ENCODE results near the gene CPZ. TPM values are rescaled to one million over a fixed set of nuclear protein-coding genes. Genes with fewer than 3 reads are reported as not detected.
"Not testable (repeated sequence)": the region's sequence is repeated elsewhere in the genome, so short reads cannot be mapped to it uniquely, and the experiment has no call there.

CPZ gene
- total RNA-seq, 1 donor from 2014 or later = not detected

DNA sequence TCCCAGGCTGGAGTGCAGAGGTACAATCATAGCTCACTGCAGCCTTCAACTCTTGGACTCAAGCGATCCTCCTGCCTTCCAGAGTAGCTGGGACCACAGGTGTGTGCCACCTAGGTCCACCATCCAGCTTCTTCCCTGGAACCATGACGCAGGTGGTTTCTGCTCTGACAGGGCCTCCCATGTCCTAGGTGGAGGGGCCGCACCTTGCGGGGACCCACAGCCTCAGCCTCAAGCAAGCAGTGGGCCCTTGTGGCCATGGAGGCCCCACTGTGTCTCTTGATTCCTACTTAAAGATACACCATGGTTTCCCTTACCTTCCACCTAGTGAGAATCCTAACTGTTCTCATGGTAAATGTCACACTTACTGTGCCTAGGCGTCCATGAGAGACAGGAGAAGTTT, 19.3 kb upstream of the CPZ start:
- H3K27me3 Mint-ChIP-seq (ENCODE audit: insufficient read depth, low read depth) = peaks cover 14% of the 10 kb centered on the region
- TF ChIP-seq EZH2 (IDR thresholded peaks at IDR 0.05) (no peak), EZH2phosphoT487 (IDR thresholded peaks at IDR 0.05) (no peak)
- TF ChIP-seq, protein P1, sequence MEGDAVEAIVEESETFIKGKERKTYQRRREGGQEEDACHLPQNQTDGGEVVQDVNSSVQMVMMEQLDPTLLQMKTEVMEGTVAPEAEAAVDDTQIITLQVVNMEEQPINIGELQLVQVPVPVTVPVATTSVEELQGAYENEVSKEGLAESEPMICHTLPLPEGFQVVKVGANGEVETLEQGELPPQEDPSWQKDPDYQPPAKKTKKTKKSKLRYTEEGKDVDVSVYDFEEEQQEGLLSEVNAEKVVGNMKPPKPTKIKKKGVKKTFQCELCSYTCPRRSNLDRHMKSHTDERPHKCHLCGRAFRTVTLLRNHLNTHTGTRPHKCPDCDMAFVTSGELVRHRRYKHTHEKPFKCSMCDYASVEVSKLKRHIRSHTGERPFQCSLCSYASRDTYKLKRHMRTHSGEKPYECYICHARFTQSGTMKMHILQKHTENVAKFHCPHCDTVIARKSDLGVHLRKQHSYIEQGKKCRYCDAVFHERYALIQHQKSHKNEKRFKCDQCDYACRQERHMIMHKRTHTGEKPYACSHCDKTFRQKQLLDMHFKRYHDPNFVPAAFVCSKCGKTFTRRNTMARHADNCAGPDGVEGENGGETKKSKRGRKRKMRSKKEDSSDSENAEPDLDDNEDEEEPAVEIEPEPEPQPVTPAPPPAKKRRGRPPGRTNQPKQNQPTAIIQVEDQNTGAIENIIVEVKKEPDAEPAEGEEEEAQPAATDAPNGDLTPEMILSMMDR (IDR thresholded peaks at IDR 0.05) = no peak
- H3K27ac Mint-ChIP-seq = no peak overlapping the region
- no peaks in the 10 kb centered on the region for H3K36me3 Mint-ChIP-seq
- Histone ChIP-seq H3K9me3 (ENCODE audit: low read depth) (no peaks in the 10 kb centered on the region), H2AFZ (replicated peaks) (no peak overlapping the region), H4K20me1 (ENCODE audit: low read depth) (no peaks in the 10 kb centered on the region), H3K4me1 (peaks cover 3% of the 10 kb centered on the region), H3K4me2 (no peak overlapping the region), H3K9ac (no peak overlapping the region), H3K27me3 (peaks cover 14% of the 10 kb centered on the region), H3K36me3 (no peaks in the 10 kb centered on the region), H3K4me3 (no peak overlapping the region), H3F3A (ENCODE audit: low read depth) (peaks cover 4% of the 10 kb centered on the region), H3K27ac (no peak overlapping the region), H3K79me2 (ENCODE audit: low read depth) (no peaks in the 10 kb centered on the region)
- no peaks in the 10 kb centered on the region for H3K9me3 Mint-ChIP-seq
- H3K4me3 Mint-ChIP-seq = no peak overlapping the region
- H3K4me1 Mint-ChIP-seq = no peaks in the 10 kb centered on the region
- no peak for DNase-seq (ENCODE audit: low spot score)

DNA sequence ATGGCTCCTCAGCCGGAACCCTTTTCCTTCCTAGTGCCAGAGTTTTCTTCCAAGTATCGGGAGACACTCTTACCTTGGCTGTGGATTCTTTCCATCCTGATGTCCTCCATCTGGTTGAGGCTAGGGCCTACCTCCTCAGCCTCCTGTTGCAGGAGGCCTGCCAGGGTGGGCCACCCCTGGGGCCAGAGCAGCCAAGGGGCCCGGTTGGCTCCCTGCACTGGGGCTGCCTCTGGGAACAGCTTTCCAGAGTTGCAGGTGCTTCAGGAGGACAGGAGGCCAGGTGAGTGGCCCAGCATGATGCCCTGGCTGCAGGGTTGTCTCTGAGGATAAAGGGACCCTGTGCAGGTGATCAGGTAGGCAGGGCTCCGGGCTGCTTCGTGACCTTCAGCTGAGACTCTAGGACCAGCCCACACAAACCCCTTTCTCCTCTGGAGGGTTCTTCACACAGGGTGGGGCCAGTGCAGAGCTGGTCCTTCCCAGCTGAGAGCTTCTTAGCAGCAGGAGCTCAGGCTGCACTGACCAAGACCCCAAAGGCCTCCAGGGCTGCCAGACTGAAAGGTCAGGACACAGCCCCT, 17.7 kb upstream of the CPZ start:
- H3K4me3 Mint-ChIP-seq = no peak overlapping the region
- H3K4me1 Mint-ChIP-seq = peaks cover 4% of the 10 kb centered on the region
- peaks cover 6% of the 10 kb centered on the region for H3K4me1 ChIP-seq
- TF ChIP-seq, protein P1 (IDR thresholded peaks at IDR 0.05) = no peak
- TF ChIP-seq EZH2phosphoT487 (IDR thresholded peaks at IDR 0.05) (no peak), EZH2 (IDR thresholded peaks at IDR 0.05) (no peak)
- H3K27me3 ChIP-seq = peaks cover 30% of the 10 kb centered on the region
- H3K27ac ChIP-seq = no peak overlapping the region
- peaks cover 26% of the 10 kb centered on the region for H3K27me3 Mint-ChIP-seq (ENCODE audit: insufficient read depth, low read depth)
- no peaks in the 10 kb centered on the region for H3K79me2 ChIP-seq (ENCODE audit: low read depth)
- H3K9me3 Mint-ChIP-seq = no peaks in the 10 kb centered on the region
- no peaks in the 10 kb centered on the region for H3K36me3 Mint-ChIP-seq
- H3K27ac Mint-ChIP-seq = no peak overlapping the region
- no peak overlapping the region for H3K4me3 ChIP-seq
- no peak overlapping the region for H2AFZ ChIP-seq (replicated peaks)
- H3K4me2 ChIP-seq = no peak overlapping the region
- H4K20me1 ChIP-seq (ENCODE audit: low read depth) = peaks cover 8% of the 10 kb centered on the region
- no peaks in the 10 kb centered on the region for H3K9me3 ChIP-seq (ENCODE audit: low read depth)
- DNase-seq (ENCODE audit: low spot score) = no peak
- H3F3A ChIP-seq (ENCODE audit: low read depth) = peaks cover 3% of the 10 kb centered on the region
- H3K36me3 ChIP-seq = no peaks in the 10 kb centered on the region
- H3K9ac ChIP-seq = no peak overlapping the region

DNA sequence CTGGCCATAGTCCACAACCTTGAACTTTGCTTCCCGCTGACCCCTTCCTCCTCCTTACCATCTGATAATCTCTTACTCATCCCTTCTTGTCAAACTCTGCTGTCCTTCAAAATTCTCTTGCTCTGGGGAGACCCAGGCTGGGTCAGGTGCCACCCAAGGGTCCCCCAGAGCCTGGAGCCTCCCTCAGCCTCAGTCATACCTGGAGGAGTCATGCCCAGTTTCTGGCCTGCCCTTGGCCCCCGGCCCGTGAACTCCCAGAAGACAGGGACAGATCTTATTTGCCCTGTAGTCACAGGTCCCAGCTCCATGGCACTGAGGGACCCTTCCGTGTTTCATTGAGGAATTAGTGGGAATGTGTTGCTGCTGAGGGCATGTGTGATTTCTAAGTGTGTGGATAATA, 17.1 kb upstream of the CPZ start:
- Histone ChIP-seq H3K4me2 (no peak overlapping the region), H3K79me2 (ENCODE audit: low read depth) (no peaks in the 10 kb centered on the region), H3K9ac (no peak overlapping the region), H3K4me1 (peaks cover 8% of the 10 kb centered on the region), H3K36me3 (no peaks in the 10 kb centered on the region), H3F3A (ENCODE audit: low read depth) (peaks cover 9% of the 10 kb centered on the region), H3K9me3 (ENCODE audit: low read depth) (no peaks in the 10 kb centered on the region), H3K4me3 (no peak overlapping the region), H2AFZ (replicated peaks) (no peak overlapping the region), H3K27ac (no peak overlapping the region), H4K20me1 (ENCODE audit: low read depth) (peaks cover 14% of the 10 kb centered on the region), H3K27me3 (peaks cover 31% of the 10 kb centered on the region)
- H3K36me3 Mint-ChIP-seq = no peaks in the 10 kb centered on the region
- H3K27ac Mint-ChIP-seq = no peak overlapping the region
- no peak for DNase-seq (ENCODE audit: low spot score)
- TF ChIP-seq, protein P1 (IDR thresholded peaks at IDR 0.05) = no peak
- no peaks in the 10 kb centered on the region for H3K9me3 Mint-ChIP-seq
- H3K4me3 Mint-ChIP-seq = peak overlapping the region; percentile 48
- peaks cover 32% of the 10 kb centered on the region for H3K27me3 Mint-ChIP-seq (ENCODE audit: insufficient read depth, low read depth)
- H3K4me1 Mint-ChIP-seq = peaks cover 7% of the 10 kb centered on the region

DNA sequence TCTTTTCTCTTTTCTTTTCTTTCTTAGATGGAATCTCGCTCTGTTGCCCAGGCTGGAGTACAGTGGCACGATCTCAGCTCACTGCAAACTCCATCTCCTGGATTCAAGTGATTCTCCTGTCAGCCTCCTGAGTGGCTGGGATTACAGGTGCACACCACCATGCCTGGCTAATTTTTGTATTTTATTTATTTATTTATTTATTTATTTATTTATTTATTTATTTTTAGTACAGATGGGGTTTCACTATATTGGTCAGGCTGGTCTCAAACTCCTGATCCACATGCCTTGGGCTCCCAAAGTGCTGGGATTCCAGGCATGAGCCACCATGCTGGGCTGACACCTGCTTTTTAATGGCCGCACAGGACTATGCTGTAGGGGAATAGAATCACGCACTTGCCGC, 16.0 kb upstream of the CPZ start:
- H3K27me3 Mint-ChIP-seq (ENCODE audit: insufficient read depth, low read depth) = peaks cover 30% of the 10 kb centered on the region
- Histone ChIP-seq H3K27me3 (peaks cover 41% of the 10 kb centered on the region), H4K20me1 (ENCODE audit: low read depth) (peaks cover 24% of the 10 kb centered on the region), H3F3A (ENCODE audit: low read depth) (peaks cover 12% of the 10 kb centered on the region)
- not testable (repeated sequence) for H3K4me1 ChIP-seq; H2AFZ ChIP-seq (replicated peaks); H3K4me3 Mint-ChIP-seq; H3K9me3 ChIP-seq (ENCODE audit: low read depth); H3K36me3 Mint-ChIP-seq; H3K79me2 ChIP-seq (ENCODE audit: low read depth); H3K36me3 ChIP-seq; H3K9ac ChIP-seq; H3K4me1 Mint-ChIP-seq; H3K4me2 ChIP-seq; H3K27ac Mint-ChIP-seq; H3K4me3 ChIP-seq; H3K9me3 Mint-ChIP-seq; H3K27ac ChIP-seq; DNase-seq (ENCODE audit: low spot score)
